HCT116 (cell line): ENCODE data around the gene GJC1. TPM values are rescaled to one million over a fixed set of nuclear protein-coding genes. Genes with fewer than 3 reads are reported as not detected.

Experiments used
- ATF3 ChIP-seq: IDR thresholded peaks from 2 replicates; pipeline ENCODE4 v1.6.1; 2012
- CTCF ChIP-seq, 3 experiments: fragments of 200-600 bp in 1 of 3; sonication (generic) in 1 of 3; IDR thresholded peaks in 2 of 3; conservative IDR thresholded peaks in 1 of 3; 2 replicates each; pipeline ENCODE4 v1.5.1; 2012 to 2017; ENCODE audit warnings: low read depth in 2 of 3, low read length in 2 of 3, antibody characterized with exemption in 1 of 3, borderline replicate concordance in 1 of 3, control low read depth in 1 of 3, mild to moderate bottlenecking in 1 of 3, mixed read lengths in 1 of 3, mixed run types in 1 of 3, moderate library complexity in 1 of 3; ENCODE audit not compliant: insufficient read depth in 1 of 3
- MAX ChIP-seq: IDR thresholded peaks from 2 replicates; pipeline ENCODE4 v1.6.1; 2012
- total RNA-seq: library from RNA; stranded (reverse); gene quantifications from one replicate; pipeline ENCODE4 v1.2.1, GENCODE V29; 2021; ENCODE audit not compliant: unreplicated experiment
- TF ChIP-seq, protein P1 (sequence below): IDR thresholded peaks from 2 replicates; pipeline ENCODE4 v1.6.1; 2012; ENCODE audit warnings: low read depth
- TF ChIP-seq, protein P2 (sequence below): IDR thresholded peaks from 2 replicates; pipeline ENCODE4 v1.6.1; 2011; ENCODE audit warnings: mild to moderate bottlenecking, low read length, moderate library complexity; ENCODE audit not compliant: insufficient replicate concordance; ENCODE audit errors: extremely low read depth

Gene GJC1
- total RNA-seq, 1 experiment from 2014 or later = 62.4 TPM

GRCh38 chr17:44846206-44846605 is 16.1 kb upstream of the GJC1 start (continued):
- TF ChIP-seq, protein P1, sequence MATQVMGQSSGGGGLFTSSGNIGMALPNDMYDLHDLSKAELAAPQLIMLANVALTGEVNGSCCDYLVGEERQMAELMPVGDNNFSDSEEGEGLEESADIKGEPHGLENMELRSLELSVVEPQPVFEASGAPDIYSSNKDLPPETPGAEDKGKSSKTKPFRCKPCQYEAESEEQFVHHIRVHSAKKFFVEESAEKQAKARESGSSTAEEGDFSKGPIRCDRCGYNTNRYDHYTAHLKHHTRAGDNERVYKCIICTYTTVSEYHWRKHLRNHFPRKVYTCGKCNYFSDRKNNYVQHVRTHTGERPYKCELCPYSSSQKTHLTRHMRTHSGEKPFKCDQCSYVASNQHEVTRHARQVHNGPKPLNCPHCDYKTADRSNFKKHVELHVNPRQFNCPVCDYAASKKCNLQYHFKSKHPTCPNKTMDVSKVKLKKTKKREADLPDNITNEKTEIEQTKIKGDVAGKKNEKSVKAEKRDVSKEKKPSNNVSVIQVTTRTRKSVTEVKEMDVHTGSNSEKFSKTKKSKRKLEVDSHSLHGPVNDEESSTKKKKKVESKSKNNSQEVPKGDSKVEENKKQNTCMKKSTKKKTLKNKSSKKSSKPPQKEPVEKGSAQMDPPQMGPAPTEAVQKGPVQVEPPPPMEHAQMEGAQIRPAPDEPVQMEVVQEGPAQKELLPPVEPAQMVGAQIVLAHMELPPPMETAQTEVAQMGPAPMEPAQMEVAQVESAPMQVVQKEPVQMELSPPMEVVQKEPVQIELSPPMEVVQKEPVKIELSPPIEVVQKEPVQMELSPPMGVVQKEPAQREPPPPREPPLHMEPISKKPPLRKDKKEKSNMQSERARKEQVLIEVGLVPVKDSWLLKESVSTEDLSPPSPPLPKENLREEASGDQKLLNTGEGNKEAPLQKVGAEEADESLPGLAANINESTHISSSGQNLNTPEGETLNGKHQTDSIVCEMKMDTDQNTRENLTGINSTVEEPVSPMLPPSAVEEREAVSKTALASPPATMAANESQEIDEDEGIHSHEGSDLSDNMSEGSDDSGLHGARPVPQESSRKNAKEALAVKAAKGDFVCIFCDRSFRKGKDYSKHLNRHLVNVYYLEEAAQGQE = no peak
- TF ChIP-seq MAX = no peak
- no peak for TF ChIP-seq CTCF (IDR thresholded peaks at IDR 0.05 in 2 of 3, conservative IDR thresholded peaks at IDR 0.05 in 1 of 3; ENCODE audit: borderline replicate concordance in 1 of 3, insufficient read depth in 1 of 3, low read depth in 2 of 3, low read length in 2 of 3)
- TF ChIP-seq, protein P2, sequence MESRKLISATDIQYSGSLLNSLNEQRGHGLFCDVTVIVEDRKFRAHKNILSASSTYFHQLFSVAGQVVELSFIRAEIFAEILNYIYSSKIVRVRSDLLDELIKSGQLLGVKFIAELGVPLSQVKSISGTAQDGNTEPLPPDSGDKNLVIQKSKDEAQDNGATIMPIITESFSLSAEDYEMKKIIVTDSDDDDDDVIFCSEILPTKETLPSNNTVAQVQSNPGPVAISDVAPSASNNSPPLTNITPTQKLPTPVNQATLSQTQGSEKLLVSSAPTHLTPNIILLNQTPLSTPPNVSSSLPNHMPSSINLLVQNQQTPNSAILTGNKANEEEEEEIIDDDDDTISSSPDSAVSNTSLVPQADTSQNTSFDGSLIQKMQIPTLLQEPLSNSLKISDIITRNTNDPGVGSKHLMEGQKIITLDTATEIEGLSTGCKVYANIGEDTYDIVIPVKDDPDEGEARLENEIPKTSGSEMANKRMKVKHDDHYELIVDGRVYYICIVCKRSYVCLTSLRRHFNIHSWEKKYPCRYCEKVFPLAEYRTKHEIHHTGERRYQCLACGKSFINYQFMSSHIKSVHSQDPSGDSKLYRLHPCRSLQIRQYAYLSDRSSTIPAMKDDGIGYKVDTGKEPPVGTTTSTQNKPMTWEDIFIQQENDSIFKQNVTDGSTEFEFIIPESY = no peak
- TF ChIP-seq ATF3 = no peak
